RCC 7860 (cell line): ENCODE results near the gene CPNE4.

Source experiments
- DNase-seq: peaks from one replicate; pipeline ENCODE4 v3.0.0-alpha.2; 2015; ENCODE audit warnings: low spot score
- FAIRE-seq: peaks from 2 replicates; lab custom pipeline; 2012; peaks lifted over from hg19 to GRCh38; lab: Jason Lieb, UNC

The CPNE4 gene

DNA sequence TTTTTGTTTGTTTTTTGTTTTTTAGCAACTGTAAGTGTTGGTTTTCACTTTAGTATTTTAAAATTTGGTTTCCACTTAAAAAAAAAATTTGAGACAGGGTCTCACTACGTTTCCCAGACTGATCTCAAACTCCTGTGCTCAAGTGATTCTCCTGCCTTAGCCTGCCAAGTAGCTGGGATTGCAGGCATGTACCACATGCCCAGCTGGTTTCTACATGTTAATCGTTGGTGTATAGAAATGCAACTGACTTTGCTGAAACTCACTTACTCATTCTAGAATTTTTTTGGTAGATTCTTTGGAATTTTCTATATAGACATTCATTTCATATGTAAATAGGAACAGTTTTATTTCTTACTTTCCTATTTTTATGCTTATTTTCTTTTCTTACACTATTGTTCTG lies 287.3 kb downstream of the CPNE4 start:
- FAIRE-seq: no peak

DNA sequence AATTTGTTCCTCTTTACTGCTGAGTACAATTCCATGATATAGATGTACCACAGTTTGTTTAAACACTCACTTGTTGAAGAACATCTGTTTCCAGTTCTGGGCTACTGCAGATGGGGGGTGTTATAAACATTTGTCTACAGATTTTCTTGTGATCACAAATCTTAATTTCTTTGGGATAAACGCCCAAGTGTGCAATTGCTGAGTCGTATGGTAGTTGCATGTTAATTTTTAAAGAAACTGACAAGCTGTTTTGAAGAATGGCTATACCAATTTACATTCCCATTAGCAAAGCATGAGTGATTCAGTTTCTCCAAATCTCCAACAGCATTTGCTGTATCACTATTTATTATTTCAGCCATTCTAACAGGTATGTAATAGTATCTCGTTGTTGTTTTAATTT lies 290.0 kb downstream of the CPNE4 start:
- DNase-seq (no peak), FAIRE-seq (no peak)

More for the DNA sequence above, 287.3 kb downstream of the CPNE4 start:
- DNase-seq: no peak

DNA sequence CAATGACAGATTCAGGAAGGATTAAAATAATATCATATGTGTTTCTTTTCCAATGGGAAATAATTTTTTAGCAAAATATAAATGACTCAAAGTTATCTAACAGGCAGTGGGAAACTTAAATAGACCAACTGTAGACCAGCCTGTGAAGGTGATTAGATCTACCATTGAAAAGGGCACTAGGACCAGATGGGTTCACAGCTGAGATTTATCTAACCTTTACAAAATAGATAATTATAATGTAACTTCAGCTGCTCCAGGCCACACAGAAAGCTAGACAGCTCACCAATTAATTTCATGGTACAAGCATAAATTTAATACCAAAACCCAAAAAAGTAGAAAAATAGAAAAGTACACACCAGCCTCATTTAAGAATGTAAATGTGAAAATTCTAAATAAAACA lies 291.7 kb downstream of the CPNE4 start:
- DNase-seq (no peak), FAIRE-seq (no peak)

DNA sequence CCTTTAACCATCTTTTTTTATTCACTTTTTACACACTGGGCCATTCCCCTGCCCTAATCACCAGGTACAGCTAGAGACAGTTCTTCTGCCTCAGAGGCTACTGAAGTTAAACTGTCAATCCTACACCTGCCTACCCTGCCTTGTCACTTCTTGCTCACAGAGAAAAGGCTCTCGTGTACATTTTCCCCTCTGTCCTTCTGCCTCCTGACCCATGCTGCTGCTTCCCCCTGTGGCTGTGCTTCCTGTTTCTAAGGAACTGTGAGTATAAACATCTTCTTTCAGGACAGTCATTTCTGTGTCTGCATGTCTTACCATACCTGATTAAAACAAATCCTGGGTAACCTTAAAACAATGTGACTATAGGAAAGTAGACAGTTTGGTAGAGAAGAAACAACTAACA lies 295.6 kb downstream of the CPNE4 start:
- DNase-seq: no peak
- FAIRE-seq: no peak

DNA sequence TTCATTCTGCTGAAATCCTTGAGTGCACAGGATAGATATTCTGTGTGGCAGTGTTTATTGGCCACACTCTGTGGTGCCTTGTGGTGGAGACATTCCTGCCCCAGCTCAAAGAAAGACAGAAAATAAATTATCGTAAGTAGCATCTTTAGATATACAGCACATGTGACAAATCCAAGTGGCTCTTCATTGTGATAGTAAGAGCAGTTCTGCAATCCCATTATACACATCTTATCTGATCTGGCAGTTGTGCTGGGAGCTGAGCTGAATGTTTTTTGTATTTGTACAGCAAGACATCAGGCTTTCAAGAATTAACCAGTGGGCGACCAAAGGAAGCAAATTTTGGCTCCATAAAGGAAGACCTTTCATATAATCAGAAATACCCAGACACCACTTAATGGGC lies 296.7 kb downstream of the CPNE4 start:
- DNase-seq: no peak
- FAIRE-seq: no peak

DNA sequence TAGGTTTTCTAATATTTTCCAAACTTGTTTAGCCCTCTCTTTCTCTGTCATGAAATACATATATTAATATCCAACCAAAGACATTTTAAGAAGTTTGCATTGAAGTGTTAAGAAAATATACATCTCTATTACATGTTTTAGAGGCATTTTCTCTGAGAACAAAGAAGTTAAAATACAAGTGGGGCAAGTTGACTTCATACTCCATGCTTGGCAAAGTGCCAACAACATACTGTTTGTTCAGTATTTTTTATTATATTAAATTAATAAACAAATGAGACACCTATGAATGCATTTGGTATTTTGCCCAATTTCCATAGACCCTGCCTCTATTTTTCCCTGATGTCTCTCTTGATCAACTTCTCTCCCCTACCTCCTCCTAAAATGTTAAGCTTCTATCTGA lies 299.3 kb downstream of the CPNE4 start:
- no peak for DNase-seq
- no peak for FAIRE-seq

DNA sequence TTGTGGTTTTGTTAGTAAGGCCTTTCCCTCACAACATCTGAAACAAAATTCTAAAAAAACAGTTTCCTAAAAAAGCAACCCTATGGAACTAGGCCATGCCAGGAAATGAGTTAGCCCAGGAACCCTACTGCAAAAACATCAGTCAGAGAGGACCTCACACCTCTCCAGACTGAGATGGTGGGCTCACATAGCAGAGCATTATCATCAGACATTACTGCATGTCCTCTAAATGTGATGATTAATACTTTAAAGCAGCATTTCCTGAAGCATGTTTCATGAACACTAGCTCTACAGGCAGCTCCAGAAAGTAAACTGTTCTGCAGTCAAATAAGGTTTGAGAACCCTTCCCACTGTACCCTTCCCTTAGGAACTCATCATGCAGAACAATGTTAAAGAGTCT lies 299.7 kb downstream of the CPNE4 start:
- DNase-seq (no peak), FAIRE-seq (no peak)

DNA sequence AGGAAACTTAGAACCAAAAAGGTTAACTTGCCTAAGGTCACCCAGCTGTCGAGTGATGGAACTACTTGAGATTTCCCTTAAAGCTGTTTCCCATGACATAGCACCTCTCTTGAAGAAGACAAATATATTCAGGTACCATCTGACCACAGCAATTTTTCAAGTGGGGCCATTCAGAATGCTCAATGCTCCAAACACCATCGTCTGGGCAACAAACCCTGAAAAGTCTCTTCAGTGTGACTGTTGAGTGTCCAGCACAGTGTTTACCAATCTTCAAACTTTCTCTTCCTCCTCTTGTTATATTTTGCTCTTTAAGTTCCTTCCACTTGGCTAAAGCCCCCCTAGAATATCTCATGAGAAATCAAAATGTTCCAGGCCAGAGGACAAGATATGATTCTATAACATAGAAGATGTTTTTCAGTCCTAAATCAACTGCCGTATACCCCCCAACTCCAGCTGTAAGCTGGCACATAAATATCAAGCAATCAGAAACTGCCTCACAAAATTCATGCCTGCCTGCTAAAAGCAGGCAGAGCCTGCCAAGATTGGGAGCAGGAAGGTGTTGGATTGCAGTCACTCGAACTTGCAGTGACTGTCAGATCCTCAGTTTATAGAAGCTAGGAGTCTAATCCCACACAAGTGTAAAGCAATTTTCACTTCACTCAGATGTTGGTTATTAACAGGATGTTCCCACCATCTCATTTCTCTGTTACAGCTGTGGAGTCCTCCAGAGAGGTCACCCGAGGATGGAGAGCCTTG lies 301.6 kb downstream of the CPNE4 start:
- no peak for FAIRE-seq
- DNase-seq: no peak

DNA sequence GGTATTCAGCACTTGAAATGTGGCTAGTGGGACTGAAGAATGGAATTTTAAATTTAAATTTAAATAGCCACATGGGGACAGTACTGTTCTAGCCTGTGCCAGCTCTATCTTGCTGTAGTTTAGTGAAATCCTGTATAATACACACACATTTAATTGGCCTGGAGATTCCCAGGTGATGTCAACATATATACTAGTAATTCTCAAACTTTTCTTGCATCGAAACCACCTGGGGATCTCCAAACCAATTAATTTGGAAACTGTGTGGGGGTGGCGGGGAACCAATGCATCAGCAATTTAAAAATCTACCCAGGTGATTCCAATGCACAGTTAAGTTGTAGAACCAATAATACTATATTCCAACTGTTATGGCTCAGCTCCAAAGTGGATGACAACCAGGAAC lies 303.1 kb downstream of the CPNE4 start:
- no peak for DNase-seq
- FAIRE-seq: no peak

DNA sequence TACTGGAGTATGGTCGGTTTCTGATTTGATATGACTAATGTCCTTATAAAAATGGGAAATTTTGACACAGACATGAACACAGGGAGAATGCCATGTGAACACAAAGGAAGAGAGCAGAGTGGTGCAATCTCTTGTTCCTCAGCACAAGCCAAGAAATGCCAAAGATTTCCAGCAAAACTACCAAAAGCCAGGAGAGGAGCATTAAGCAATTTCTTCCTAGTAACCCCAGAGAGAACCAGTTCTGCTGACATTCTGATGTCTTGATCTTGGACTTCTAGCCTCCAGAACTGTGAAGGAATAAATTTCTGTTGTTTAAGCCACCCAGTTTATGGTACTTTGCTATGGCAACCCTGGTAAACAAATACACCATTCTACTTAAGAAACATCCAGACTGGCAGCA lies 304.2 kb downstream of the CPNE4 start:
- FAIRE-seq (no peak), DNase-seq (no peak)

DNA sequence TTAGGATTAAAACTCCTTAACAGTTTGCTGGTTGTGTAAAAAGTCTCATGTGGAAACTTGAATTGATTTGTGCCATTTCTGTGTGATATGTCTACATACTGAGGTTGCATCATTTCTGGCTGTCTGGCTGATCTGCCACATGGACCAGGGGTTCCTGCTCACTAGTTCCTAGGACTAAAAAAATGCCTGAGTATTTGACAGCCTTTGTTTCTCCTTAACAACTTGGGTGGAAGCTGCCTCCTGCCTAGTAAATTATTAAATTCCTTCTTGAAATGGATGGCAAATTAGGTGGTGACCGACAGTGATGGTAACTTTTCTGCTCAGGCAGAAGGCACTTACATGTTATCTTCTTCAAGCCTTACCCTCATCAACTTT lies 305.2 kb downstream of the CPNE4 start:
- FAIRE-seq (no peak), DNase-seq (no peak)

DNA sequence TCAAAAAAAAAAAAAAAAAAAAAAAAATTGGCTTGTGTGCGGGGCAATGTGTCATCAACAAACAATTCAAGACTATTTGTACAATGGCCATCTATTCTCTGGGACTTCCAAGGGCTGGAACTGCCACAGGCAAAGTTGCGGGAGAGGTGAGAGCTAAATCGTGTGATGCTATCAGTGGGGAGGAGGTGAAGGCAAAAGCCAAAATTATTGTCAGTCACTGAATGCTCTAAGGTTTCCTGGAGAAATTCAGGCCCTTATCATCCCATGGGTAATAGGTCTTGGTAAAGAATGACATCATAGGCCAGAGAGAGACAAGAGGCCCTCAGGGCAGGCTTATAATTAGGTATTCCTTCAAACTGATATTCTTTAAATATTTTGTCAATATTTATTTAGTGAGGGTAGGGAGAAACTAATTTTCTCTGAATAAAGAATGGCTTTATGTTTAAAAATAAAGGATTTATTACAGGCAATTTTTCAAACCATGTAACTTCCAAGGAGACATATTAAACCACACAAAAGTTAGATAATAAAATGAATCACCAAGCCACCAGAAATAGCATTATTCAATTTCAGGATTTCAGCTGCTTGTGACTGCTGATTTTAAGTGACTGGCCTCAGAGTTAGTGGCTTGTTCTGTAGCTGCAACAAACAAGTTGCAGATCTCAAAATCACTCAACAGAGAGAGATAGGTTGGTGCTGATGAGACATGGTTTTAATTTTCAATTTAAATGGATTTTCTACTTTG lies 305.7 kb downstream of the CPNE4 start:
- FAIRE-seq (no peak), DNase-seq (no peak)

DNA sequence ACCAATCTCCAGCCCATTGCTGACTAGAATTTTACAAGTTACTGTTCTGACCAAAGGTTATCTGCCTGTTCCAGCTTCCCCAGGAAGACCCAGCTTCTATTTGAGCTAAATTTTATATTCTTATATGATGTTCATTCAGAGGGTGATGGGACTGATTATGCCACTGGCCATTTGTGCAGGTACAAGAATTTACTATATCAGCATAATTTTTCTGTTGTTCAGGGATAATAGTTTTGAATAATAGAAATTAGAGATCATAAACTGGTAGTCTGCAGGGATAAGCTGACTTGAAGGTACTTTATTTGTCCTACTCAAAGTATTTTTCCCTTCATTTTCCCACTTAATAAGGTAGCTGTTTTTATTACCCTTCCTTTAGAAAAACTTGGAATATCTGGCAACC lies 309.4 kb downstream of the CPNE4 start:
- FAIRE-seq: no peak
- DNase-seq: no peak

DNA sequence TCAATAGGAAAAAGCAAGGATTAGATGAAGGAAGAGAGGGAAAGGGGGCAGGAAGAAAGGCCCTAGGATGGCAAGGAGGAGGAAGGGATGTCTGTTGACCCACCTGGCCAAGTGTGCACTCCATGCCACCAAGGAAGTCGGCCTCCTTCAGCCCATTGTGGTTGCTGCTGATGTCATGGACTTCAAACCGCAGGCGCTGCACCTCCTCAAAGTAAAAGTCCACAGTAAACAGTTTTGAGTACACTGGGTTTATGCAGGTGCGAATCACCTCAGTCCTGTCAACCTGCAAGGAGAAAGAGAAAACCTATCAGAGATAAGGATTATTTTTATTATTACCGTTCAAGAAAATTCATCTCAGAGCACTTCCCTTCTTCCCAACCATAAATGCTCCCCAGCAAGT lies 311.5 kb downstream of the CPNE4 start:
- DNase-seq (no peak), FAIRE-seq (no peak)

DNA sequence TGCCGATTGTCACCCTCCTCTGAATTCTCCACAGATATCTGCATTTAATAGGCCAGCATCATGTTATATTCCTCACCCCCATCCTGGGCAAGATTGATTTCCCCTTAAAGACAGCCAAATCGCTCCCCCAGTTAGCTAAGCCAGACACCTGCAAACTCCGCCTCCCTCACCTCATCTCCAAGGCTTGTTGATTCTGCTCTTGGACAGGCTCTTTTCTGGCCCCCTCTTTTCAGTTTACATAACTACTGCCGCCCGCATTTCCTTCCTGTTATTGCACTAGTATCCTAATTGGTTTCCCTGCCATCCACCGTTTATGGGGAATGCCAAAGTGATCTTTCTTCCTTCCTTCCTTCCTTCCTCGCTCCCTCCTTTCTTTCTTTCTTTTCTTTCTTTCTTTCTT lies 317.3 kb downstream of the CPNE4 start:
- no peak for DNase-seq
- no peak for FAIRE-seq

DNA sequence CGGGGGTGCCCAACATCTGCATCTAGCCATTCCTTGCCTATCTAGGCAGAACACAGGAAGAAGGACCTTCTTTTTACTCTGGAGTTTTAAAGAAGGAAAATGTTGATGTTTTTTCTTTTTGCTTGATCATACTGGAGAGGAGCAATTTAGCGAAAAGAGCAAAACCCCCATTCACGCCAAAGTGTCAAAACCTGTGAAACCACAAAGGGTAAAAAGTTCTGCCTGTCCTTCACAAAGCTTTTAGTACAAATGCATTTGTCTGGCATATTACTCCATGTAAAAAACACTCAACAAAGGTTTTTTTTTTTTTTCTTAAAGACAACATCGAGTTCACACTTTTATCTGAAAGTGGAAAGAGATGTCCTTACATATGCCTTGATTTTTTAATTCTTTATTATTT lies 317.9 kb downstream of the CPNE4 start:
- no peak for FAIRE-seq
- DNase-seq: no peak

DNA sequence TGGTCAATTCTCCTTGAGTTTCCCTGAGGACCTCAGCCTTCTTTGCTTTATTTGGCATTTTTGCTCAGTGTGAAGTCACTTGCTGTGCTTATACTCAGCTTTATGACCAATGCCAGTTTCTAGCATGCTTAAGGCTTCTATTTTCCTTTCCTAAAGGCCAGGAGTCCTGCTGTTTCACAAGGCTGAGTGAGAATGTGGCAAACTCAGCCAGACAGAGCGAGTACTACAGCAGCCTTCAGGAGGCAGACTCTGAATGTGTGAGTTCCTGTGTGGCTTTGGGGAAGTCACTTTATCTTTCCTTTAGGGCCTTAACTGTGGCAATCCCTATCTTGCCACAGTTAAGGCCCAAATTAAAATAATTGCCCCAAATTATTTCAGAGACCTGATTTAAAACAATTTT lies 318.8 kb downstream of the CPNE4 start:
- FAIRE-seq (no peak), DNase-seq (no peak)

DNA sequence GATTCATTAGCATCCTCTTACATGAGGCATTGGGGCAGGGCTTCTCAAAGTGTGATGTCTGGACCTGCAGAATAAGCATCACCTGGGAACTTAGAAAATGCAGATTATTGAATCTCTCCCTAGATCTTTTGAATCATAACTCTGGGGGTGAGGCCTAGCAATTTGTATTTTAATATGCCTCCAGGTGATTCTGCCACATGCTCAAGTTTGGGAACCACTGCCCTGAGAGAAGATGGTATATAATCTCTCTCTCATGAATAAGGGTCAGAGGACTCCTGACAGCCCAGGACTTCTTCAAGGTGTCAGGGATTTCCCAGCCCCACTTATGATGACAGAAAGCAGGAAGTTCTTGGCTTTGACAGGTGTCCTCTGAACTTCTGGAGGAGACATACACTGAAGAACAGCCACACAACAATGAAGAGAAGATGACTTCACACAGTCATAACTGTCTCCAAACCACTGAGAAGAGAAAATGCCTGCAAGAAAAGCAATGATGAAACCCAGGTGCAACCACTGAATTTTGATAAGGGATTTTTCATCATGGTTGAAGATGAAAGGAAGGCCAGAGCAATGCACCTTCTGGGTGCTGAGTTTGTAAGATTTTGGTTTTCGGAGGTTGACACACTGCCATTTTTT lies 320.1 kb downstream of the CPNE4 start:
- DNase-seq (no peak), FAIRE-seq (no peak)

DNA sequence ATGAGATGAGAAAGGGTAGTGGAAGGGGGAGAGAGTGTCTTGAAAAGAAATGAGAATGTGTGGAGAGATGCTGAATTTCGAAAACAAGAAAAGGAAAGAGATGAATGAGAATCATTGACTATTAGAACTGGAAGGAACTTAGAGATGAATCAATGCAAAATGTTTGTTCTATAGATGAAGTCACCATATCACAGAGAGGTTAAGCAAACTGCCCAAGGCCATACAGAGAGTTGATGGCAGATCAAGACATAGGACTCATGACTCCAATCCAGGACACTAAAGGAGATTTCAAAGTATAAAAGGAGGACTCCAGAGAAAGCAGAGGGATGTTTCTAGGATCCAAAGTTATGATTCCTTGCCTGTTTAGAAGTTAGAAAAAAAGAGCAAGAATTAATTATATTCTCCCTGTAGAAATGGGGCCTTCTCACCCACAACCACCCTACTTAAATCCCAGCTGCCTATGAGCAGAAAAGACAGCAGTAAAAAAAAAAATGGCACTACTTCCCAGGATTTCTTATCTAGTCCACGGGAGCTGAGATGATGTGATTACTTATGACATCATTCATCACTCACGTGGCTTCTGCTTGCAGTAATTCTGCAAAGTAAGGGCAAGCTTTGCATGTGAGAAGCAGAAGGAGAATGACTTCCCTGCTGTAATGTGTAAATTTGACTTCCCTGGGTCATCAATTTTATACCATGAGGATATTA lies 321.2 kb downstream of the CPNE4 start:
- no peak for DNase-seq
- FAIRE-seq: no peak

DNA sequence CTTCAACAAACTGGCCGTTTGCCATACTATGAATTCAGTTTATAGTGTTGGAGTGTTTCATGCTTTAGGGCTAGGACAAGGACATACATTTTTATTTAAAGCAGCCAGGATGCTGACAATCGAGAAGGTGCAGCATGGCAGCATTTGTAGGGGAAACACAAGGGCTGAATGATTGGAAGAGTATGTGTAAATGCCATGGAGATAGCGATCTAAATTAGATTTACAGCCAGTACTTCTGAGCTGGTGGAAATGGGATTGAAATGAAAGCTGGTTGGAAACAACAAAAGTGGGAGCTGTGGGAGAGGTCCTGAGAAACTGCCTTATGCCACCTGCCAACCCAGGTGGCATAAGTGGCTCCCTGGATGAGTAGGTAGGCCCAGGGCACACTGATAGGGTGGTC lies 322.2 kb downstream of the CPNE4 start:
- no peak for FAIRE-seq
- DNase-seq: no peak

DNA sequence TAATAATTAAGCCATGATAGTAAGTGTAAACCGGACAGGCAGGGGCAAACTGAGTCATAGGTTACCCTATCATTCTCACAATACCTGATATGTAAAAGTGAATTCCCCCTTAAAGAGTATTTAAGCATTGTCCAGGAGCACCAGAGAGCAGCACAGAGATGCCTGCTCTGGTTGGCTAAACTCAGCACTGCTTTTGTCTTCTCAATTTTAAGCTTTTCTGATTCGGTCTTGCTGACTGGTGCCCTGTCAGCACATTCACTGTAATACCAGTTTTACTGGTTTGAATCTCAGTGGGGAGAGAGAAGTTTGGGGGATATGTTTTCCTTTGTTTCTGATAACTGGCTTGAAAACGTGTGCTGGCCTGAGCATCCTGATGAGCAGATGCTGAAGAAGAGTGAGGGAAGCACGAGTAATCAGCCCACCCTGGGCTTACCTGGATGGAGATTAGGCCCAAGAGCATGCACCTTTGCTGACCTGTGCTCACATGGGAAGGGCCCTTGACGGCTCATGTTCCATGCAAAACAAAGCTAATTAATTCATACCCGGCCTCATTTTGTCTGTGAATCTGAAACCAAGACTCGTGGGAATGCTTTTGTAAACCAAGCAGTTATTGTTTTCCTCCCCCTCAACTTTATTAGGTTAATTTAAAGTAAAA lies 323.6 kb downstream of the CPNE4 start:
- DNase-seq: no peak
- FAIRE-seq: no peak
